GM21528 (cell line): Measurements from ENCODE around the gene CBX1.
"Not testable (repeated sequence)": the region's sequence is repeated elsewhere in the genome, so short reads cannot be mapped to it uniquely, and the experiment has no call there.

Experiments
- ATAC-seq: cut with Tn5 transposase; IDR thresholded peaks from one replicate; pipeline ENCODE4 v1.9.1; 2021; ENCODE audit warnings: mild to moderate bottlenecking, moderate library complexity; ENCODE audit not compliant: unreplicated experiment, low FRiP score

The CBX1 gene

GRCh38 chr17:48074322-48075081 lies 26.8 kb downstream of the CBX1 start:
- no peak for ATAC-seq

- ATAC-seq: not testable (repeated sequence)
These were observed 27.6 kb downstream of the CBX1 start for GRCh38 chr17:48073566-48074094.

- not testable (repeated sequence) for ATAC-seq
These were observed 28.5 kb downstream of the CBX1 start for GRCh38 chr17:48072811-48073210.

GRCh38 chr17:48071654-48072053 lies 29.6 kb downstream of the CBX1 start:
- no peak for ATAC-seq

GRCh38 chr17:48070195-48070594 lies 31.1 kb downstream of the CBX1 start:
- ATAC-seq: no peak

GRCh38 chr17:48068491-48068961 lies 32.8 kb downstream of the CBX1 start:
- ATAC-seq: no peak

- not testable (repeated sequence) for ATAC-seq
These were observed 33.5 kb downstream of the CBX1 start for GRCh38 chr17:48067808-48068207.

- no peak for ATAC-seq
These were observed 34.0 kb downstream of the CBX1 start for GRCh38 chr17:48067245-48067644.

- ATAC-seq: no peak
These were observed 34.6 kb downstream of the CBX1 start for GRCh38 chr17:48066656-48067055.

- no peak for ATAC-seq
These were observed 35.1 kb downstream of the CBX1 start for GRCh38 chr17:48066192-48066591.

- ATAC-seq: no peak
These were observed 36.6 kb downstream of the CBX1 start for GRCh38 chr17:48064638-48065037.

- ATAC-seq: no peak
These were observed 39.0 kb downstream of the CBX1 start for GRCh38 chr17:48062273-48062672.

- ATAC-seq: no peak
These were observed 41.0 kb downstream of the CBX1 start for GRCh38 chr17:48060249-48060648.

- no peak for ATAC-seq
These were observed 42.1 kb downstream of the CBX1 start for GRCh38 chr17:48059125-48059668.

GRCh38 chr17:48058393-48059124 lies 42.7 kb downstream of the CBX1 start:
- no peak for ATAC-seq

- no peak for ATAC-seq
These were observed 43.7 kb downstream of the CBX1 start for GRCh38 chr17:48057626-48058025.

- no peak for ATAC-seq
These were observed 44.4 kb downstream of the CBX1 start for GRCh38 chr17:48056879-48057278.

GRCh38 chr17:48056246-48056745 lies 45.0 kb downstream of the CBX1 start:
- no peak for ATAC-seq

GRCh38 chr17:48055531-48056245 lies 45.6 kb downstream of the CBX1 start:
- no peak for ATAC-seq
